Tibial artery (tissue), 4 donors: Measurements from ENCODE around the gene EDEM2.
A peak's percentile ranks its signal among the peaks of the same experiment; 100 is the strongest.
"Not testable (repeated sequence)": the region's sequence is repeated elsewhere in the genome, so short reads cannot be mapped to it uniquely, and the experiment has no call there.

Source experiments
- DNase-seq, 2 donors: peaks; one replicate each; pipeline ENCODE4 v3.0.0-alpha.2; 2019
- H3K27ac ChIP-seq, 2 donors: fragments of 200-600 bp; sonication (generic) in 1 of 2; 1 replicate in 1 of 2; 2 replicates in 1 of 2; pipeline ENCODE4 v1.5.1; 2018 to 2019; ENCODE audit warnings: mild to moderate bottlenecking in 1 of 2
- H3K27me3 ChIP-seq, 2 donors: fragments of 200-600 bp; sonication (generic) in 1 of 2; one replicate each; pipeline versions ENCODE4 v1.5.1 to v1.6.0; 2016 to 2019
- H3K36me3 ChIP-seq, 3 donors: fragments of 200-600 bp; sonication (generic) in 2 of 3; one replicate each; pipeline ENCODE4 v1.5.1; 2016 to 2019; ENCODE audit warnings: mild to moderate bottlenecking in 2 of 3
- H3K4me1 ChIP-seq, 4 donors: fragments of 200-600 bp; sonication (generic) in 2 of 4; 1 replicate in 3 of 4; 2 replicates in 1 of 4; pipeline ENCODE4 v1.5.1; 2016 to 2019
- H3K4me3 ChIP-seq, 2 donors: fragments of 200-600 bp; sonication (generic) in 1 of 2; 1 replicate in 1 of 2; 2 replicates in 1 of 2; pipeline ENCODE4 v1.5.1; 2018 to 2019; ENCODE audit warnings: mild to moderate bottlenecking in 2 of 2
- H3K9me3 ChIP-seq, 3 donors: fragments of 200-600 bp; sonication (generic) in 1 of 3; one replicate each; pipeline ENCODE4 v1.5.1; 2016 to 2019
- intact Hi-C: fragments of 100-400 bp; cut with DNase I; formaldehyde crosslinking; loops from one replicate; pipeline ENCODE4 v1.15.0; 2023; ENCODE audit warnings: low total_unique reads
- TF ChIP-seq, protein P1 (sequence below), 2 experiments: fragments of 200-600 bp in 1 of 2; fragments of 450-650 bp in 1 of 2; IDR thresholded peaks; one replicate each; pipeline ENCODE4 v1.5.1; 2017 to 2019; ENCODE audit warnings: antibody characterized with exemption in 2 of 2, mild to moderate bottlenecking in 1 of 2, moderate library complexity in 1 of 2

Gene EDEM2

DNA sequence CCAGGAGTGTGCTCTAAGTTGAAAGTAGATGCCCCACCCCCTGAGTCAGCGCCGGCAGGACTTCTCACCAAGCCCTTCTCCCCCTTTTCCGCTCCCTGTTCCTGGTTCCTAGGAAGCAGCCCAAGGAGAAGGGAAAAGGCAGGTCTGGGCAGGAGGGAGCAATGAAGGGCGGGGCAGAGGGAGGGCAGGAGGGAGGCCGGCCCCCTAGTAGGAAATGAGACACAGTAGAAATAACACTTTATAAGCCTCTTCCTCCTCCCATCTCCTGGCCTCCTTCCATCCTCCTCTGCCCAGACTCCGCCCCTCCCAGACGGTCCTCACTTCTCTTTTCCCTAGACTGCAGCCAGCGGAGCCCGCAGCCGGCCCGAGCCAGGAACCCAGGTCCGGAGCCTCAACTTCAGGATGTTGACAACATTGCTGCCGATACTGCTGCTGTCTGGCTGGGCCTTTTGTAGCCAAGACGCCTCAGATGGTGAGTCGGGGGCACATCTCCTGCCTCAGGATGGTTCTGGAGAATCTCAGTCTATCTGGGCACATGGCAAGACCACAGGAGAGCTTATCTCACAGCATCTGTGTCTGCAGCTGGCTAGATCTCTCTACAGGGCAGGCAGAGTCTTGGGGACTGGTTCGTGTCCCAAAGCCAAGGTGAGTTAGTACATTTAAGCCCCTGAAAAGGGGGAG, 24.8 kb upstream of the EDEM2 start, which contains the start of gene PROCR:
TSS of gene PROCR (plus strand) at position 320 of the 681 bp plus-strand sequence. CDS start at position 403, 83 bp downstream.
- Histone ChIP-seq H3K9me3 (no peaks in the 10 kb centered on the region), H3K27me3 (no peaks in the 10 kb centered on the region), H3K4me1 (peaks cover 0 to 18% (median 9%) of the 10 kb centered on the region in 4 donors), H3K36me3 (peaks cover 4 to 12% (median 10%) of the 10 kb centered on the region in 3 donors), H3K4me3 (peak within 1 kb of the TSS; percentile 38 to 48), H3K27ac (peak within 1 kb of the TSS; percentile 69 to 76)
- peak; percentile 90 to 92 for DNase-seq
- TF ChIP-seq, protein P1, sequence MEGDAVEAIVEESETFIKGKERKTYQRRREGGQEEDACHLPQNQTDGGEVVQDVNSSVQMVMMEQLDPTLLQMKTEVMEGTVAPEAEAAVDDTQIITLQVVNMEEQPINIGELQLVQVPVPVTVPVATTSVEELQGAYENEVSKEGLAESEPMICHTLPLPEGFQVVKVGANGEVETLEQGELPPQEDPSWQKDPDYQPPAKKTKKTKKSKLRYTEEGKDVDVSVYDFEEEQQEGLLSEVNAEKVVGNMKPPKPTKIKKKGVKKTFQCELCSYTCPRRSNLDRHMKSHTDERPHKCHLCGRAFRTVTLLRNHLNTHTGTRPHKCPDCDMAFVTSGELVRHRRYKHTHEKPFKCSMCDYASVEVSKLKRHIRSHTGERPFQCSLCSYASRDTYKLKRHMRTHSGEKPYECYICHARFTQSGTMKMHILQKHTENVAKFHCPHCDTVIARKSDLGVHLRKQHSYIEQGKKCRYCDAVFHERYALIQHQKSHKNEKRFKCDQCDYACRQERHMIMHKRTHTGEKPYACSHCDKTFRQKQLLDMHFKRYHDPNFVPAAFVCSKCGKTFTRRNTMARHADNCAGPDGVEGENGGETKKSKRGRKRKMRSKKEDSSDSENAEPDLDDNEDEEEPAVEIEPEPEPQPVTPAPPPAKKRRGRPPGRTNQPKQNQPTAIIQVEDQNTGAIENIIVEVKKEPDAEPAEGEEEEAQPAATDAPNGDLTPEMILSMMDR (IDR thresholded peaks at IDR 0.05) = no peak
- intact Hi-C loops = no loop called here

DNA sequence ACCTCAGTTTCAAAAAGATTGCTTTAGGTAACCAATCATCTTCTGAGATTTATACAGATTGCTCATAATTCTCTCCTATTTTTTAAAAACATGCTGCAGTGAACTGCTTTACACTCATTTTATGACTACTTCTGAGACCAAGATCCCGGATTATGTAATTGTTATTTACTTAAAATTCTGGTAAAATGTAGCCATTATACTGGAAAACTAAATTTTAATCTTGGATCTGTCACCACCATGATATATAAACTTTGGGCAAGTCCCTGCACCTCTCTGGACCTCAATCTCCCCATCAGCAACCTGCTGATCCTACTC, 24.3 kb upstream of the EDEM2 start:
- peak overlapping the region; percentile 38 to 48 for H3K4me3 ChIP-seq
- H3K36me3 ChIP-seq = peaks cover 0 to 7% (median 5%) of the 10 kb centered on the region in 3 donors
- H3K27ac ChIP-seq = peak overlapping the region; percentile 69 to 76
- H3K27me3 ChIP-seq = no peaks in the 10 kb centered on the region
- intact Hi-C loops = no loop called here
- TF ChIP-seq, protein P1 (IDR thresholded peaks at IDR 0.05) = no peak
- peaks cover 0 to 18% (median 9%) of the 10 kb centered on the region in 4 donors for H3K4me1 ChIP-seq
- no peak for DNase-seq
- H3K9me3 ChIP-seq = no peaks in the 10 kb centered on the region

DNA sequence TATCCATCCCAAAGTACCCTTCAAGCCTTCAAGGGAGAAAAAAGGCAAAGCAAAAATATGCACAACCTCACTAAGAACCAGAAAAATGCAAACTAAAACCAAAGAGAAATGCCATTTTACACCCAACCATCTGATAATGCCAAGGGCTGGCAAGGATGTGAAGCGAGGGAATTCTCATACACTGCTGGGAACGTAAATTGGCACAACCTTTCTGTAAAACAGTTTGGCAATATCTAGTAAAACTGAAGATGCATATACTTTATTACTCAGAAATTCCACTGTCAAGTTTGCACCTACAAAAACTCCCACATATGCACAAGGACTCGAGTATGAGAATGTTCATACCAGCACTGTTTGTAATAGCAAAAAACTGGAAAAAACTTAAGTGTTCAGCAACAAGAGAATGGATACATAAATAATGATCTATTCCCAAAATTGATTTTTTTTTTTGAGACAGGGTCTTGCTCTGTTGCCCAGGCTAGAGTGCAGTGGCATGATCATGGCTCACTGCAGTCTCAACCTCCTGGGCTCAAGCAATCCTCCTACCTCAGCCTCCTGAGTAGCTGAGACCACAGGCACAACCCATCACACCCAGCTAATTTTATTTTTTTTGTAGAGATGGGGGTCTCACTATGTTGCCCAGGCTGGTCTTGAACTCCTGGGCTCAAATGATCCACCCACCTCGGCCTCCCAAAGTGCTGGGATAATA, 21.7 kb upstream of the EDEM2 start:
- H3K4me1 ChIP-seq = peaks cover 0 to 13% (median 9%) of the 10 kb centered on the region in 4 donors
- H3K27me3 ChIP-seq, H3K36me3 ChIP-seq, DNase-seq, H3K27ac ChIP-seq, intact Hi-C loops, H3K4me3 ChIP-seq, H3K9me3 ChIP-seq: not testable (repeated sequence)

DNA sequence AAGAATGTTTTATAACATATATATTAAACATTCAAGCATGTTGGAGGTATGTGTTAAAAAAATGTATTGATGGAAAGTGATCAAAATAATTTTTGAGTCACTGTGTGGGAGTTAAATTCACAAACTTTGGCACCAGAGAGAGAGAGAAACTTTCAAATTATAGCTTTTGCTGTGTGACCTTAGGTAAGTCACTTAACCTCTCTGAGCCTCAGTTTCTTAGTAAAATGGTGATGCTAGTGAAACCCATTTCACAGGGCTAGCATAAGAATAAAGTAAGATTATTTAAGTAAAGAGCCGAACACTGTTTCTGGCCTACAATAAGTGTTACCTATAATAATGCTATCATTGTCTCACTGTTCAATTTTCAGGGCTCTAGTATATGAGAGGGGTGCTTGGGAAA, 20.7 kb upstream of the EDEM2 start:
- intact Hi-C loops = no loop called here
- no peak for DNase-seq
- peaks cover 0 to 2% (median 0%) of the 10 kb centered on the region in 3 donors for H3K36me3 ChIP-seq
- no peak overlapping the region for H3K27ac ChIP-seq
- no peaks in the 10 kb centered on the region for H3K27me3 ChIP-seq
- no peaks in the 10 kb centered on the region for H3K9me3 ChIP-seq
- H3K4me3 ChIP-seq = no peak overlapping the region
- TF ChIP-seq, protein P1 (IDR thresholded peaks at IDR 0.05) = no peak
- peaks cover 0 to 13% (median 8%) of the 10 kb centered on the region in 4 donors for H3K4me1 ChIP-seq

DNA sequence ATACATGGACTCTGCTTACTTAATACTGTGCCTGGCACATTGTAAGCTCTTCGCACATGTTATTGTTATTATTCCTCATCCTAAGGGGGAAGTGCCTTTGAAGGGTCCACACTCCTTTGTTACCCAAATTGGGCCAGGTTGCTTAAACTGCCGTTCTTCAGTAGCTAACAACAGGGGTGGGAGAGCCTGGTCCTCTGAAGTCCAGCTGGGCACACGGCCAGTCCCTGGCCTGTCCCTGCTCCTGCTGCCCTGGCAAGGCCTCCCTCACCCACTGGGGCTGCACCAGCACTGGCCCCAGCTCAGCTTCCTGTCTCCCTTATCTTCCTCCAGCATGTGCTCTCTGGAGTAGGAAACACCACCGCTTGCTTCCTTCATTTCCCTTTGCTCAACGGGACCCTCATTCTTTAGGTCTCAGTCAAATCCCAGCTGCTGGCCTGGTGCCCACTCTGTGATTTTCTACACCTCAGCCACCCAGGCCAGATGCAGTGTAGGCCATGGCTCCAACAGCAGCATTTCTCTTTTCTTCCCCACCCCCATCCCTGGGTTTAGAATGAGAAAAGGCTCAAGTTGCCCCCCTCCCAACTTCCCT, 19.2 kb upstream of the EDEM2 start:
- peaks cover 0 to 2% (median 0%) of the 10 kb centered on the region in 3 donors for H3K36me3 ChIP-seq
- no peak overlapping the region for H3K4me3 ChIP-seq
- TF ChIP-seq, protein P1 (IDR thresholded peaks at IDR 0.05) = no peak
- H3K4me1 ChIP-seq = peaks cover 0 to 2% (median 0%) of the 10 kb centered on the region in 4 donors
- no peaks in the 10 kb centered on the region for H3K27me3 ChIP-seq
- no peak overlapping the region for H3K27ac ChIP-seq
- intact Hi-C loops = no loop called here
- no peaks in the 10 kb centered on the region for H3K9me3 ChIP-seq
- peak; percentile 54 to 73 for DNase-seq
